ENCODE measurements around the gene PSEN2. TPM values are rescaled to one million over a fixed set of nuclear protein-coding genes. Genes with fewer than 3 reads are reported as not detected.

PSEN2 gene
- total and polyA plus RNA-seq, 9 of the 15 experiments (the other 6 are each of a cell fraction or from before 2014, with no cell fraction given) = 2.3 to 21.5 (median 13.7) TPM

DNA sequence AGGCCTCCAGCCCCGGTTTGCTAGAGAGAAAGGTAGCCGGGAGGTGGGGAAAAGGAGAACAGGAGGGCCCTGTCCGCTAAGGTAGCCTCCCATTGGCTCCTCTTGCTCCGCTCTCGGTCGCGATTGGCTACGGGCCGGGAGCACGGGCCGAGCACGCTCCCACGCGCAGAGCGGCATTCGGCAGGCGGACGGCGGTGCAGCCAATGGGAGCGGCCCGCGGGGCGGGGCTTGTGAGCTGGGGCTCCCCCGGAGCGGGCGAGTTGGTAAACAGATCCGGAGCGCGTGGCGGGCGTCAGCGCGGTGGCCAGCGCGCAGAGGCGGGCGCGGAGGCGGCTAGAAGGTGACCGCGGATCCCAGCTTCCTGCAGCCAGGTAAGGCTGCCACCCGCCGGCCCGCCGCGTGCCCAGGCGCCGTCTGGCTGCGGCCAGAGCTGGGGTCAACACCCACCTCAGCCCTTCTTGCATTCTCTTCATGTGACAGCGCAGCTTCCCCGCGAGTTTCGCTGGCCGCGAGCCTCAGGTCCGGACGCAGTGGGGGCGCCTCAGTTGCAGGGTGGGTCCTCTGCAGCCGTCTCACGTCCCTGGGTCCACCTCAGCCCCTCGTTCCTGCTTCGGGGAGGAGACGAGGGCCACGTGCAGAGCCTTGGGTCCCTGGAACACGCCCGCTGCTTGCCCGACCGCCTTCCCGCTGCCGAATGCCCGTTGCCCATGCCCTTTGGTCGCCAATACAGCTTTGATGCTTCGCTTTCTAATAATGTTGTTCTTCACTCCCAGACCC, 69.8 kb downstream of the PSEN2 start, which contains the start of gene COQ8A (continued):
- TF ChIP-seq CCNT2 (IDR thresholded peaks at IDR 0.05; ENCODE audit: borderline replicate concordance, extremely low read depth, insufficient read length, low read depth, low read length) (peak; percentile 97), SRF (CRISPR knock-in tag; IDR thresholded peaks at IDR 0.05) (peak in 1 of 2 experiments; percentile 82; a peak in 2 of 4 replicates), RBBP5 (IDR thresholded peaks at IDR 0.05; ENCODE audit: borderline replicate concordance, insufficient read depth, low read length, poor library complexity, severe bottlenecking) (peak; percentile 72), NCOR1 (IDR thresholded peaks at IDR 0.05) (no peak), ZNF121 (CRISPR knock-in tag; conservative IDR thresholded peaks at IDR 0.05) (no peak; the same call in 1 of the 2 replicates), RBM14 (IDR thresholded peaks at IDR 0.05; ENCODE audit: borderline replicate concordance, insufficient read depth, low read depth, low read length) (no peak), FOXA1 (IDR thresholded peaks at IDR 0.05; ENCODE audit: borderline replicate concordance) (no peak), RHOXF2B (CRISPR knock-in tag; conservative IDR thresholded peaks at IDR 0.05) (no peak), ZKSCAN3 (CRISPR knock-in tag; IDR thresholded peaks at IDR 0.05) (no peak), CHD1 (IDR thresholded peaks at IDR 0.05; ENCODE audit: low read length) (peak; percentile 30), TRIM28 (IDR thresholded peaks at IDR 0.05) (no peak), CREB1 (IDR thresholded peaks at IDR 0.05) (peak; percentile 70), CREB1 (CRISPR knock-in tag; IDR thresholded peaks at IDR 0.05) (peak; percentile 88), TSC22D4 (tag; IDR thresholded peaks at IDR 0.05) (no peak)
- TF ChIP-seq, protein P1, sequence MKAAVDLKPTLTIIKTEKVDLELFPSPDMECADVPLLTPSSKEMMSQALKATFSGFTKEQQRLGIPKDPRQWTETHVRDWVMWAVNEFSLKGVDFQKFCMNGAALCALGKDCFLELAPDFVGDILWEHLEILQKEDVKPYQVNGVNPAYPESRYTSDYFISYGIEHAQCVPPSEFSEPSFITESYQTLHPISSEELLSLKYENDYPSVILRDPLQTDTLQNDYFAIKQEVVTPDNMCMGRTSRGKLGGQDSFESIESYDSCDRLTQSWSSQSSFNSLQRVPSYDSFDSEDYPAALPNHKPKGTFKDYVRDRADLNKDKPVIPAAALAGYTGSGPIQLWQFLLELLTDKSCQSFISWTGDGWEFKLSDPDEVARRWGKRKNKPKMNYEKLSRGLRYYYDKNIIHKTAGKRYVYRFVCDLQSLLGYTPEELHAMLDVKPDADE (conservative IDR thresholded peaks at IDR 0.05; ENCODE audit: control insufficient read depth, low read depth, low read length) = peak; percentile 74
- TF ChIP-seq, protein P2, sequence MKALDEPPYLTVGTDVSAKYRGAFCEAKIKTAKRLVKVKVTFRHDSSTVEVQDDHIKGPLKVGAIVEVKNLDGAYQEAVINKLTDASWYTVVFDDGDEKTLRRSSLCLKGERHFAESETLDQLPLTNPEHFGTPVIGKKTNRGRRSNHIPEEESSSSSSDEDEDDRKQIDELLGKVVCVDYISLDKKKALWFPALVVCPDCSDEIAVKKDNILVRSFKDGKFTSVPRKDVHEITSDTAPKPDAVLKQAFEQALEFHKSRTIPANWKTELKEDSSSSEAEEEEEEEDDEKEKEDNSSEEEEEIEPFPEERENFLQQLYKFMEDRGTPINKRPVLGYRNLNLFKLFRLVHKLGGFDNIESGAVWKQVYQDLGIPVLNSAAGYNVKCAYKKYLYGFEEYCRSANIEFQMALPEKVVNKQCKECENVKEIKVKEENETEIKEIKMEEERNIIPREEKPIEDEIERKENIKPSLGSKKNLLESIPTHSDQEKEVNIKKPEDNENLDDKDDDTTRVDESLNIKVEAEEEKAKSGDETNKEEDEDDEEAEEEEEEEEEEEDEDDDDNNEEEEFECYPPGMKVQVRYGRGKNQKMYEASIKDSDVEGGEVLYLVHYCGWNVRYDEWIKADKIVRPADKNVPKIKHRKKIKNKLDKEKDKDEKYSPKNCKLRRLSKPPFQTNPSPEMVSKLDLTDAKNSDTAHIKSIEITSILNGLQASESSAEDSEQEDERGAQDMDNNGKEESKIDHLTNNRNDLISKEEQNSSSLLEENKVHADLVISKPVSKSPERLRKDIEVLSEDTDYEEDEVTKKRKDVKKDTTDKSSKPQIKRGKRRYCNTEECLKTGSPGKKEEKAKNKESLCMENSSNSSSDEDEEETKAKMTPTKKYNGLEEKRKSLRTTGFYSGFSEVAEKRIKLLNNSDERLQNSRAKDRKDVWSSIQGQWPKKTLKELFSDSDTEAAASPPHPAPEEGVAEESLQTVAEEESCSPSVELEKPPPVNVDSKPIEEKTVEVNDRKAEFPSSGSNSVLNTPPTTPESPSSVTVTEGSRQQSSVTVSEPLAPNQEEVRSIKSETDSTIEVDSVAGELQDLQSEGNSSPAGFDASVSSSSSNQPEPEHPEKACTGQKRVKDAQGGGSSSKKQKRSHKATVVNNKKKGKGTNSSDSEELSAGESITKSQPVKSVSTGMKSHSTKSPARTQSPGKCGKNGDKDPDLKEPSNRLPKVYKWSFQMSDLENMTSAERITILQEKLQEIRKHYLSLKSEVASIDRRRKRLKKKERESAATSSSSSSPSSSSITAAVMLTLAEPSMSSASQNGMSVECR (CRISPR knock-in tag; IDR thresholded peaks at IDR 0.05) = peak; percentile 94
- TF ChIP-seq, protein P3, sequence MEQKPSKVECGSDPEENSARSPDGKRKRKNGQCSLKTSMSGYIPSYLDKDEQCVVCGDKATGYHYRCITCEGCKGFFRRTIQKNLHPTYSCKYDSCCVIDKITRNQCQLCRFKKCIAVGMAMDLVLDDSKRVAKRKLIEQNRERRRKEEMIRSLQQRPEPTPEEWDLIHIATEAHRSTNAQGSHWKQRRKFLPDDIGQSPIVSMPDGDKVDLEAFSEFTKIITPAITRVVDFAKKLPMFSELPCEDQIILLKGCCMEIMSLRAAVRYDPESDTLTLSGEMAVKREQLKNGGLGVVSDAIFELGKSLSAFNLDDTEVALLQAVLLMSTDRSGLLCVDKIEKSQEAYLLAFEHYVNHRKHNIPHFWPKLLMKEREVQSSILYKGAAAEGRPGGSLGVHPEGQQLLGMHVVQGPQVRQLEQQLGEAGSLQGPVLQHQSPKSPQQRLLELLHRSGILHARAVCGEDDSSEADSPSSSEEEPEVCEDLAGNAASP (IDR thresholded peaks at IDR 0.05) = no peak
- TF ChIP-seq, protein P4, sequence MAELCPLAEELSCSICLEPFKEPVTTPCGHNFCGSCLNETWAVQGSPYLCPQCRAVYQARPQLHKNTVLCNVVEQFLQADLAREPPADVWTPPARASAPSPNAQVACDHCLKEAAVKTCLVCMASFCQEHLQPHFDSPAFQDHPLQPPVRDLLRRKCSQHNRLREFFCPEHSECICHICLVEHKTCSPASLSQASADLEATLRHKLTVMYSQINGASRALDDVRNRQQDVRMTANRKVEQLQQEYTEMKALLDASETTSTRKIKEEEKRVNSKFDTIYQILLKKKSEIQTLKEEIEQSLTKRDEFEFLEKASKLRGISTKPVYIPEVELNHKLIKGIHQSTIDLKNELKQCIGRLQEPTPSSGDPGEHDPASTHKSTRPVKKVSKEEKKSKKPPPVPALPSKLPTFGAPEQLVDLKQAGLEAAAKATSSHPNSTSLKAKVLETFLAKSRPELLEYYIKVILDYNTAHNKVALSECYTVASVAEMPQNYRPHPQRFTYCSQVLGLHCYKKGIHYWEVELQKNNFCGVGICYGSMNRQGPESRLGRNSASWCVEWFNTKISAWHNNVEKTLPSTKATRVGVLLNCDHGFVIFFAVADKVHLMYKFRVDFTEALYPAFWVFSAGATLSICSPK (IDR thresholded peaks at IDR 0.05; ENCODE audit: borderline replicate concordance) = no peak
